ENCODE data around the gene FGF14.

FGF14 gene

DNA sequence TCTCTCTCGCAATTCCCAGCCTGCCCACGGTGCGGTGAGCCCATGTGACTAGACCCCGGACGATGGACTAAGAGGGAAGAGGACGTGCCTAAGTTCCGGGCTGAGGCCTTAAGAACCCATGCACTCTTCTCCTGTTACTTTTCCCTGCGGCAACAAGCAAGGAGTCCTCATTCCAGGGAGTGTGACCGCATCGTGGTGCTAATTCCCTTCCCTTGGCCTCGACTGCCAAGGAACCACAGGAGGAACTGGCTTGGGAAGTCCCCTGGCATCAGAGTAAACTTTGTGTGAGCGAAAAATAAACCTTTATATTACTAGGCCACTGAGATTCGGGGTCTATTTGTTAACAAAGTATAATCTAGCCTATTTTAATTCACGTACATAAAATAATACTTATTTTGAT lies 34.0 kb downstream of the FGF14 start:
- no peak for DNase-seq (ENCODE audit: low read depth in 2 of 2)

DNA sequence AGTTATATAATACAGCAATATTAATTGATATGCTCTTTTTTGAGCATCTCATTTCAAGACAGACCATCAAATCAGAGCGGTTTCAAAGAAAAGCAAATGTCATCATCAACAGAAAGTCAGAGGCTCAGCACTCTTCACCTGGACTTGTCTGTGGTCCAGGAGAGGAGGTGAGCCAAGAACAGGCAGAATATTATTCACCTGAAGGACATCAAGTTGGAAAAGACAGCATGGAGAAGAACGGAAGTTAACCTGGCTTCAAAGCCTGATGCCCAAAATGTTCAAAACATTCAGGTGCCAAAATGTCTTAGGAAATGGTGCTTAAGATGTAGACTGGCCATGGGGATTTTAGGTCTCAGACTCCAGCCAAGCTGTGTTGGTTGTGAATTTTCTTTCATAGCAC lies 40.7 kb downstream of the FGF14 start:
- DNase-seq (ENCODE audit: low read depth in 2 of 2), result no peak

DNA sequence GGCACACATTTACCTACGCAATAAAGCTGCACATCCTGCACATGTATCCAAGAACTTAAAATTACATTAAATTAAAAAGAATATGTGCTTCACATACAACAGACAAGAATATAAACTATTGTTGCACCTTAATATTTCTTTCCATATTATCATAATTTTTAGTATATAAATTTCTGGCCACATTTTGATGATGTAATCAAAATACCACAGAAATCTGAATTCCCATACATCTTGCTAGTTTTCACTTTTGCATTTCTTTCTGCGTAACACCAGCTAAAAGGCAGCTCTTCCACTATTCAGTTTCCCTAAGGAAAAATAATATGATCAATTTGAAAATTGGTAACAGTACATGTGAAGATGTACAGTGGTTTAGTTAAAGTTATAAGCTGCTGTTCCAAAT lies 42.6 kb downstream of the FGF14 start:
- DNase-seq (ENCODE audit: low read depth in 2 of 2), result no peak

DNA sequence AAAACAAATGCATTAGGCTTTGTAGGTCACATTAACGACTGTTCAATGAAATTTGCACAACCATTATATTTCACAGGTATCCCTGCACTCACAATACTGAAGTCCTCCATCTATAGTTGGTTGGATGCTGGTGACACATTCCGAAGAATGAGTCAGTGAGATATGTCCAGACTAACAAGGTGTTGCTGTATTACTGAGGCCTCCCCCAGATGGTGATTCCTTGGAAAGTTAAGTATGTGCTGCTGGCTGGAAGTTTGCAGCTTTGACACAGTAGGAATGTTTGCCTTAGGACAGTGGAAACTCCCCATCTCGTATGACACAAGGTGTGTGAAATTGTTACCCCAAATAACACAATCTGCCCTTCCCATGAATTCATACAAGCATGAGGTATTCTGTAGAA lies 46.6 kb downstream of the FGF14 start:
- no peak for DNase-seq (ENCODE audit: low read depth in 2 of 2)

DNA sequence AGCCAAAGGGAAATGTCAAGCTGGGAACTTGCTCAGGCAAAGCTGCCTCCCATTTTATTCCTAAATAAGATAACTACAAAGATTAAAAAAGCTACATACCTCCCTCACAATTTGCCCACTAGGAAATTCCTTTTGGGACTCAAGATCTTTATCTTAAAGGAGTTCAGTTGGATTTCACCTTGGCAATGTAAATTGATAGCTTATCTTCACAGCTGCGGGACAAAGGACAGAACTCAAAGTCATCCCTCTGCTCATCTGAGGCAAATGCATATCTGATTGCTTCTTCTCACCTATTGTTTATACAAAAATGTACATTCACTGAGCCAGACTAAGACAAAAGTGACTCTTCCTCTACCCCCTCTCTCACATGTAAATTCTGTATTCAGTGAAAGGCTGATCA lies 47.8 kb downstream of the FGF14 start:
- no peak for DNase-seq (ENCODE audit: low read depth in 2 of 2)

DNA sequence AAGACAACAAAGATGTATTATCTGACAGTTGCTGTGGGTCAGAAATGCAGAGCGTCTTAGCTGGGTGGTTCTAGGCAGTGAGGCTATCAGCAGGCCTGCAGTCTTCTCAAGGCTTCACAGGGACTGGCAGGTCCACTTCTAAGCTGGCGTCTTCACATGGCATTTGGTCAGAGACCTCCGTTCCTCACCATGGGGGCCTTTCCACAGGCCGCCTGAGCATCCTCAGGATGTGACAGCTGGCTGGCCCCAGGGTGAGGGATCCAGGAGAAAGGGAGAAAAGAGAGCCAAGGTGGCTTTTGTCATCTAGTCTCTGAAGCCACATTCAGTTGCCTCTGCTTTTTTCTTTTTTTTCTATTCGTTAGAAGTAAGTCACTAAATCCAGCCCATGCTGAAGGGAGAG lies 50.3 kb downstream of the FGF14 start:
- no peak for DNase-seq (ENCODE audit: low read depth in 2 of 2)

DNA sequence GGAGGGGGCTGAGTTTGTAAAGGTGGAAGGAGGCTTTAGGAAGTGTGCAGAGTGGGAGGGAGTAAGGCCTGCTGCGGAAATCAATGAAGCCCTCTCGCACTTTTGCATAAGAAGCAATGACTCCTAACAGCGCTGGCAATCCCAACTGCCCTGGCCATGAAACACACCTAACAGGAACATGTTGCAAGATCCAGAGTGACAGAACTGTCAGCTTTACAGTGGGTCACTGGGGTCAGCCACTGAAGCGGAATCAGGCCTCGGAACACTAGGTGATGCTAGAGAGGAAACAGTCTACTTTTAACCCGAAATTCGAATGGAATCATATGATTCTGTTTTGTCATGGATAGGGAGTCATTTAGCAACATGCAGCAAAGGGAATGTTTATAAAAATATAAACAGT lies 54.4 kb downstream of the FGF14 start:
- no peak for DNase-seq (ENCODE audit: low read depth in 2 of 2)

DNA sequence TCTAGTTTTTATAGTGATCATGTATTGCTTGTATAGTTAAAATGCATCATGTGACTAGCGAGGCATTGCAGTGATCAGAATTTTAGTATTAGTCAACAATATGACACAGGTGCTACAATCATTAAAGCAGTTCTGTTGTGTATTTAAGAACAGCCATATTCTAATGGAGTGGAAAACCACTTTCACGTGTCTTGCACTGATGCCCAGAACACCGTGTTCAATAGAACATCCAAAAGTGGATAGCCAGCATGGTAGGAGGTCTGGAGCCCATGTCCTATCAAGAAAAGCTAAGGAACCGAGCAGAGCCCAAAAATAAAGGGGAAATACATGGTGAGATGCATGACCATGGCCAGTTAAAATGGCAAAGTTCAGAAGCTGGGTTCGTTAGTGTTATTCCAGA lies 55.1 kb downstream of the FGF14 start:
- no peak for DNase-seq (ENCODE audit: low read depth in 2 of 2)

DNA sequence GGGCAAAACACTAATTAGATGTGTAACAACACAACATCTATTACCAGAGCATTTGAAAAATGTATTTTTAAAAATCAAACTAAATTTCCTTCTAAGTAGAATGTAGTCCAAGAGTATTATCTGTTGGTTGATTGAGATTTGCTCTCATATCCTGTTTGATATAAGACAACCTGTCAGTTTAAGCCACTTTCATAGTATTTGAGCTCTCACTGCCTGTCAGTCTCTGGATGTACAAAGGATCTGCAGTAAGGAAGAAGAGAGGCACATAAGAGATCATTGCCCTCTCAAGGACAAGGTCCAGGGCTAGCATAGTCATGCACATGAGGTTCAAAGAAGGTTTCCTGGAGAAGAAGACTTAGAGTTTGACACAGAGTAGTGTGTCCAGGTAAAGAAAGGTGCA lies 57.4 kb downstream of the FGF14 start:
- DNase-seq (ENCODE audit: low read depth in 2 of 2), result no peak

DNA sequence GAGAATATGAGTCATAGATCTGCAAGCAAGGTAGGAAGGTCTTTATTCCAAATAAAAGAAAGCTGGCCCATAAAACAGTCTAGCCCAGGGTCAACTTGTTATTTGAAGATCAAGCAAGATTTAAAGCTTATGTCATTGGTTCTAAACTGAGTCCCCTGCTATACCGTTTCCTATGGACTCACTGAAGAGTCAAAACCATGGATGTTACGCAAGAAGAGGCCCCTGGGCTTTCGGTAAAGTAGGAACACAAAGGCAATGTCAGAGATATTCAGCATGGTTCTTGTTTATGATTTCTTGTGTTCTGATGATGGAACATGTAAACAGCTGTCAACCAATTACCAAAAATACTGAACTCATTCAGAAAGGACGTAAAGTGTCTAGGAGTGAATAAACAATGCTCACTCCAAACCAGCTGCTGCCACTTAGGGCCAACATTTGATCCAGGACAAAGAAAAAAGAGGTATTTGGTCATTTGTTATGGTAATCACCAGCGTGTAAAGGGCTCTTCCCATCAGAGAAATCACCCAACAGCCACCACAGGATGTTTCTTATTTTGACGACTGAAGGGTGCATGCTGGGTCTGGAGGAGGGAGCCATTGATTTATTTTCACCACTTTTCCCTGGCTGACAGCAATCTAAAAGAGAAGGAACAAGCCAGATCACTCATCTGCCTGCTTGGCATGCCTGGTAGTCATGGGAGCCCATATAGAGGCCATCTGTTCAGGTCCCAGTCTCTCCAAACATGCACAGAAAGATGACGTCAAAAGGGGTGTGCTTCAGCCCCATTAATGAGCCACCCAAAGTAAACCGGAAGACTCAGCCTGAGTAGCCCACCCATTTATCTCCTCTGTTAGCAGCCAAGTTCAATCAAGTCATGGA lies 68.3 kb downstream of the FGF14 start:
- no peak for DNase-seq (ENCODE audit: low read depth in 2 of 2)

DNA sequence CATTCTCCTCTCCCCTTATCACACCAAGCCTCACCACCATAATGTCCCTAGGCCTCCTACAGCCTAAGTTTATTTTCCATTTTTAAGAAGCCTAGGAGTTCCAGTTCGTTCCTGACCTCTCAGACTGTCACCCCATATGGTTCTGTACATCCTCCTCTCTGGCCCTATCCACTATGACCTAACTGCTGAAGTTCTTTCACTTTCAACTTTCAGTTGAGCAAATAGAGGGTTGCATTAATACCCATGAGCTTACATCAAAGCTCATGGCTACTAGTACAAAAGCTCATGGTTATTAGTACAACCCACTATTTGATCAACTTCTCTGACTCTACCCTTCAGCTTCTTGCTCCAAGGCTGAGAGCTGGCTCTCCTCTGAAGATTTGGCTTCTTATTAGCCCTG lies 72.9 kb downstream of the FGF14 start:
- DNase-seq (ENCODE audit: low read depth in 2 of 2), result no peak

DNA sequence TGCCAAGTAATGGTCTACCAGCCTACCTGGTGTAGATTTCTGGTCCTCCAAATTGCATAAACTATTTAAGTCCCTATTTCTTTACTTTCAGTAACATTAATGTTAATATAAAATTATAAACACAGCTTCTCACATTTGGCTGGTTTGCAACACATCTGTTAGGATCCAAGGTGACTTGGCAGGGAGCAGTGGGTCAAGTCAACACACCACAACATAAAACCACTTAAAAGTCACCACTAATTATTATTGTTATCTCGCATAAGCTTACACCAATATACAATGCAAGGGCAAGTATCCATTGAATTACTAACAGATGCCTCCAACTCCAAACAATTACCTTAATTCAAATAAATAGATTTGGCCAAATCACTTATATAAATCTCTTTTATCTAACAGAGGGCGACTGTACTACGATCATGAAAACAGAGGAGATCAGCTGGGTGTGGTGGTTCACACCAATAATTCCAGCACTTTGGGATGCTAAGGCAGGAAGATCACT lies 74.7 kb downstream of the FGF14 start:
- no peak for DNase-seq (ENCODE audit: low read depth in 2 of 2)

DNA sequence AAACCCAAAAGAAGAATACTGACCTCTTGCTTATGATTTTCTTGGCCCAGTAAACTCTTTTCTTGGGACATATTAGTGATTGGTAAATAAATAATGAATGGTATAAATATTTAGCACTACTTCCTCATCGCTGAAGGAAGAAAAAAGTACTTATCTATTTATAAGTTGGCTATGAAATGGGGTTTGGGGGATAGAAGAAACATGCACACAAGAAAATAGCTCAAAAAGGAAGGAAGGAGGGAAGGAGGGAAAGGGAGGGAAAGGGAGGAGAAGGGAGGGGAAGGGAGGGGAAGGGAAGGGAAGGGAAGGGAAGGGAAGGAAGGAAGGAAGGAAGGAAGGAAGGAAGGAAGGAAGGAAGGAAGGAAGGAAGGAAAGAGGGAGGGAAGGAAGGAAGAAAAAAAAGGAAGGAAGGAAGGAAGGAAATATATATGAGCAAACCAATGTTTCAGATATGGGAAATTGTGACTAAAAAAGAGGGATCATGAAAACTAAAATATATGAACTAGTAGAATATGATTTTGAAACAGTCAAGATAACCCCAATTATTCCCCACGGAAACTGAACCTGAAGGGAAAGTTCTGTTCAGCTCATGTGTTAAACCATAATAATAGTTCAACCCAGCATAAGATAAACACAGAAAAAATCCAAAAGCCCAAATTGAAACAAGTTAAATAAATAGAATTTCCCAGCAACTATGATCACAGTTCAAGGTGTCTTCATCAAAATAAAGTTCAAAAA lies 75.3 kb downstream of the FGF14 start:
- DNase-seq (ENCODE audit: low read depth in 2 of 2), result no peak

DNA sequence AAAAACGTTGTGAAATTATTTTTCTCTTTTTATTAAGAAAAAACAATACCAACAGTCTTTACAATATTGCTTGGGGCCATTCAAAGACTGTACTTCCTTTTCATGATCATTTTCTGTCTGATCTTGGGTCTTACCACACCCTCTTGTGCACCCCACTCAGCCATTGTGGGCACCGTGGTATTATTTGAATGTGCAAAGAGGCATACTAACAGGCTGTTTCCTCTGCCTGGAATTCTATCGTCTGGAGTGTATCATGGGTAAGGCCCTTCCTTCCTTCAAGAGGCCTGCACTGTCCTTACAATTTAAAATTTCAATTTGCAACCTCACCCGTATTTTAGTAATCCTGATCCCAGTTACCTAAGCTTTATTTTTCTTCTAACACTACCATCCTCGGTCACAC lies 76.5 kb downstream of the FGF14 start:
- DNase-seq (ENCODE audit: low read depth in 2 of 2), result no peak

DNA sequence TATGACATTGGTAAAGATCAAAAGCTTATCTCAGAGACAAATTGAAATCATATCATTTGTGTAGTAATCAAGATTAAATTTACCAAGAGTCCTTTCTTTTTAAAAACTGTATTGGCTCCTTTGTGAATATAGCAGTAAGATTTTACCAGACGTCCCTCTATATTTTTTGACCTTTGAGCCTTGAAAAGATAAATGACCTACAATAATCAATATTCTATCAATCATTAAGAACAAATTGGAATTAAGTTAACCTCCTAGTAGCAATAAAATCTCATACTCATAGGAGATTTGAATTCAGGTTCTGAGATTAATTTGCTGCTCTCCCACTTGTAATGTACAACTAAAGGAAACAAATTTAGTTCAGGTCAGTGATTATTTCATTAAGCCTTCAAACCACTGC lies 78.3 kb downstream of the FGF14 start:
- DNase-seq (ENCODE audit: low read depth in 2 of 2), result no peak

DNA sequence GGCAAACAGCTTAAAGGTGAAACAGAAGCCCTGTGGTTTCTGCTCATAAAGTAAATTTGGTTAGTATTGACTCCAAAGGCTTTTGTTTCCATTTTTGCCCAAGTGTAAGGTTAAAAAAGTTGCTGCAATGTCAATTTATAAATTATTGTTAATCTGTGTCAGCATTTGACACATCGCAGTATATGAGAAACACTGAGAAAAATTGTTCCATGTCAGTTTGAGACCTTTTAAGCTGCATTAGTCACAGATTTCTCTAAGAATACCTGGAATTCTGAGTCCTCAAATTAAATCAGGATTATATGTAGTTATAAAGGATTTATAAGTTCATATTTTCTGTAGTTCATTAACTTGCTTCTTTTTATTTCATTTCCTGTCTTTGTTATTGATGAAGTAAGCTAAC lies 78.8 kb downstream of the FGF14 start:
- DNase-seq (ENCODE audit: low read depth in 2 of 2), result no peak

DNA sequence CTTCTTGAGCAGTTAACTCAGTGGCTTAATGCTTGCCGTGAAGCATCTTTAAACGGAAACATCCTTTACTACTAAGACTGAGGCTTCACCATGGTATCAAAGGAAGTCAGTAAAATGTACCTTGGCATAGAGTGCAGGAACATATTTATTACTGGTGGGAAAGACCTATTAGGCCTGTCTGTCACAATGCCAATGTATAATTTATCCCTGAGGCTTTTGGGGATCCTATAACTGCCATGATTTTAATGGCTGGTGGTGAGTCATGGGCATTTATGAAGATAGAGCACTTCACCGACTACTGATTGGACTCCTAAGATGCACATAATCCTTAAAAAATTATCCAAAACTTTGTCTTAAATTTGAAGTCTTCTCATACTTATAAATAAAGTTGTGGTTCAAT lies 79.6 kb downstream of the FGF14 start:
- no peak for DNase-seq (ENCODE audit: low read depth in 2 of 2)

DNA sequence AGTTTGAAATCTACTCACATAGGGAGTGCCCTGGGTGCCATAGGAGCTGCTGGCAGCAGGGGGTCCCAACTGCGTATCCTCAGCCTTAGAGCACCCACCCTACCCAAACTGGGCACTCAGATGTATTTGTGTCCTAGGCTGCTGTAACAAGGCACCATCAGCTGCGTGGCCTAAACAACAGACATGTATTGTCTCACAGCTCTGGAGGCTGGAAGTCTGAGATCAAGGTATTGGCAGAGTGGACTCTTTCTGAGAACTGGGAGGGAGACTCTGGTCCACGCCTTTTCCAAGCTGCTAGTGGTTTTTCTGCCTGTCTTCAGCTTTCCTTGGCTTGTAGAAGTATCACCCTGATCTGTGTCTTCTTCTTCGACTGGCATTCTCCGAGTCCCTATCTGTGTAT lies 83.6 kb downstream of the FGF14 start:
- no peak for DNase-seq (ENCODE audit: low read depth in 2 of 2)

DNA sequence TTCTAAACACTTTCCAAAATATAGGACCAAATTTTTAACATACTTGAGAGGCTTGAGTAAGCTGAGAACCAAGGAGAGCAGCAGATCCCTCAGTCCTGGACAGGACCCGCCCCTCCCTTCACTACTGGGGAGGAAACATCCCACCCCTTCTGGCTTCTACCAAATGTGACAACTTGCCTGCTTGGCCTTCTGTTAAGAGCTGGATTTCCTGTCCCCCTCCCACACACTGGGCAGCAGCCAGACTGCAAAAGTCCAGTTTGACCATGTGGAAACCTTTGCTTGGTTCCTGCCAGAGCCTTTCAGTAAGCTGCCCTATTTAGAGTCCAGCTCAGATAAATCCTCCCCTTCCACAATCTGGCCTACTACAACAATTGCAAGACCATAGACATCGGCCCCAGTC lies 84.3 kb downstream of the FGF14 start:
- DNase-seq (ENCODE audit: low read depth in 2 of 2), result no peak

DNA sequence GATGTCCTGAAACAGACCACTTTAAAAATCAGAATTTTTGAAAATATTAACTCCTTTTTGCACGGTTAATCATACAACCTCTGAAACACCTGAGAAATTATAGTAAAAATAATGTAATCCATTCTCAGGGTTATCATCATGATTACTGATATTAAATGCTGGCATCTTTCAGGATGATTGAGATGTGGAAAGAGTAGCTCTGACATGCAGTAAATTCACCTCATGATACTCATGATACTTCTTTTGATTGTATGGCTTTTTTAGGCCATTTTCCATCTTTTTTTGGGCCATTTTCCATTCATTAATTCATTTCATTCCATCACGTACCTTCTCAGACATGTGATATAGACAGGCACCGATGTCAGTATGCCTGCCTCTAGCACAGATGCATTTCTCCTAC lies 85.1 kb downstream of the FGF14 start:
- DNase-seq (ENCODE audit: low read depth in 2 of 2), result no peak

DNA sequence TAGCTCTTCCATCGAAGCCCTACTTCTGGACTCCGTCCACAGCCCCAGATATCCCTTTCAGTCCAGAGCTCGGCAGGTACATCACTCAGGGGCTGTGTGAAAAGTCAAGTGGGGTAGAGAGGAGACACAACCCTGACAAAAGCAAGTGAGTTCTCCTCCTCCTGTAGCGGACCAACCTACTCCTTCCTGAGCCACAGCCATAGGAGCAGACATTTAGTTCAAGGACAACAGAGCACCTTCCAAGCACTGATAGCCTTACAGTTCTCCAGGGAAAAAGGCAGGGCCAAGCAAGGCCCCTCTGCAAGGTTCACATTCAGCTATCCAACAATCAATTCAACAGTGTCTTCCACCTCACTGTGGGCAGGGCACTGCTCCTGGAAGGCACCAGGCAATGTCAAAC lies 89.0 kb downstream of the FGF14 start:
- DNase-seq (ENCODE audit: low read depth in 2 of 2), result no peak

DNA sequence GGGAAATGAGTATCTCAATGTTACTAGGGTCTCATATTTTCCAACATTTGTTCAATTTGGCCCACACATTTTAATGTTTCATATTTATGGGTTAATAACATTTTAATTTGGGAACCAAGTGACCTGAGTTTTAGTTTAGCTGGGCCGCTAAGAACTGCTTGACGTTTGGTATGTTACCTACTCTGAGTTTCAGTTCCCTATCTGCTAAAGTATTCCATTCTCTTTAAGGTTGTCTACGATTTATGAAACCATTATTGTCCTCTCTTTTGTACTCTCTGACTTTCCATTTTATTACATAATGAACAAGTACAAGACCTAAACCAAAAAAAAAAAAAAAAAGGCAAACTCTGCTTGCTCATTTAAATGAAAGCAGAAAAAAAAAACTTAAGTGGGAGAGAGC lies 89.9 kb downstream of the FGF14 start:
- DNase-seq (ENCODE audit: low read depth in 2 of 2), result no peak

DNA sequence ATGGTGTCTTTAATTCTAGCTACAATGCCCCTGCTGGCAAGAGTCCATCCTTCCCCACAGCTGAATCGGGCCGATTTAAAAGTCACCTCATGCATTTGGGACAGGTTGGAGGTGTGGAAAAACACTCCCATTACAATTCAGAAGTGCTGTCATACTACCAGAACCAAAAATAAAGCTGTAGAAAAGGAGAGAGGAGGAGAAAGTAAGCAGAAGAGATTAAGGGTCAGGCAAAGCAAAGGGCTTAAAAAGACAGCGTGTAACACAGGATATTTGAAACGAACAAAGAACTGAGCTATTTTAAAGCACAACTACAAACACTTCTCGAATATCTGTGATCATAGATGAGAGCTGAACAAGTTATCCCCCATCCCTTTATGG lies 90.4 kb downstream of the FGF14 start:
- DNase-seq (ENCODE audit: low read depth in 2 of 2), result no peak
